ENCODE results near the gene ZBTB5. TPM values are rescaled to one million over a fixed set of nuclear protein-coding genes. Genes with fewer than 3 reads are reported as not detected.

ZBTB5 gene
- total and polyA plus RNA-seq, 2 donors (not counting 3 experiments of a cell fraction or from before 2014, with no cell fraction given): 10.0 to 13.7 TPM

GRCh38 chr9:37417252-37417803, 47.9 kb downstream of the ZBTB5 start:
- dilution Hi-C loops (cut with MboI; ENCODE audit: extremely low pct_ligation_motif_present, low sequenced_read_pairs): no loop called here

More at GRCh38 chr9:37417252-37417803, 47.9 kb downstream of the ZBTB5 start:
- Histone ChIP-seq H3K9me3 (replicated peaks; ENCODE audit: control insufficient read depth, insufficient read depth, low read length) (no peaks in the 10 kb centered on the region), H3K27ac (ENCODE audit: insufficient read depth, low read depth, low read length) (no peak overlapping the region), H3K27me3 (ENCODE audit: control insufficient read depth in 2 of 2, insufficient read depth in 2 of 2, low read length in 2 of 2) (no peaks in the 10 kb centered on the region), H2AFZ (ENCODE audit: low read depth, low read length) (no peak overlapping the region), H3K9ac (replicated peaks; ENCODE audit: extremely low read depth, insufficient read depth, low read length) (no peak overlapping the region), H3K79me2 (ENCODE audit: control insufficient read depth, insufficient read depth, low read length) (no peaks in the 10 kb centered on the region), H3K4me1 (ENCODE audit: control insufficient read depth, extremely low read depth, insufficient read depth, low read length) (peaks cover 5% of the 10 kb centered on the region), H3K9me1 (replicated peaks; ENCODE audit: control insufficient read depth, extremely low read depth, insufficient read depth, low read length) (no peaks in the 10 kb centered on the region), H3K36me3 (ENCODE audit: control insufficient read depth in 2 of 2, extremely low read depth in 1 of 2, insufficient read depth in 2 of 2, low read length in 2 of 2) (no peaks in the 10 kb centered on the region), H4K20me1 (replicated peaks; ENCODE audit: control insufficient read depth, extremely low read depth, insufficient read depth, low read length) (no peaks in the 10 kb centered on the region), H3K4me3 (replicated peaks in 1 of 3; ENCODE audit: insufficient read depth in 1 of 3, low read depth in 1 of 3, low read length in 3 of 3) (no peak overlapping the region), H3K4me2 (ENCODE audit: insufficient read depth, low read length) (no peak overlapping the region)
- POLR2A ChIA-PET: no interaction called here
- TF ChIP-seq JUN (IDR thresholded peaks at IDR 0.05; ENCODE audit: borderline replicate concordance, insufficient read depth, insufficient read length, low read depth) (no peak), GATA2 (IDR thresholded peaks at IDR 0.05; ENCODE audit: insufficient read depth, insufficient read length, low read depth, low read length) (no peak), POLR2A (IDR thresholded peaks at IDR 0.05; ENCODE audit: low read depth, low read length) (no peak), POLR2AphosphoS5 (IDR thresholded peaks at IDR 0.05; ENCODE audit: insufficient read depth, low read depth, low read length) (no peak), CTCF (IDR thresholded peaks at IDR 0.05; ENCODE audit: extremely low read depth in 1 of 2, insufficient read depth in 1 of 2, low read depth in 1 of 2, low read length in 2 of 2) (no peak), FOS (IDR thresholded peaks at IDR 0.05; ENCODE audit: borderline replicate concordance, insufficient read depth, low read length) (no peak), EZH2 (IDR thresholded peaks at IDR 0.05; ENCODE audit: borderline replicate concordance, low read depth, low read length, severe bottlenecking) (no peak), MYC (IDR thresholded peaks at IDR 0.05; ENCODE audit: low read depth, low read length) (no peak), MAX (IDR thresholded peaks at IDR 0.05; ENCODE audit: insufficient read depth, insufficient read length) (no peak)
- DNase-seq (ENCODE audit: low read depth, low spot score): no peak
- BruUV-seq (replicated peaks): no TSS peak
- intact Hi-C loops (cut with micrococcal nuclease): loop anchor here (10.0 kb wide), 1 partner anchor 87 kb away; no protein-coding TSS in a partner anchor
- CTCF ChIA-PET: no interaction called here
- no peak for FAIRE-seq

Measured in endothelial cell of umbilical vein (primary cell).